ENCODE data around the gene ABCD4. TPM values are rescaled to one million over a fixed set of nuclear protein-coding genes. Genes with fewer than 3 reads are reported as not detected.
"Not testable (repeated sequence)": the region's sequence is repeated elsewhere in the genome, so short reads cannot be mapped to it uniquely, and the experiment has no call there.

ABCD4 gene
- total RNA-seq, 1 experiment from 2014 or later = 49.2 TPM

- Histone ChIP-seq H3K36me3 (ENCODE audit: insufficient read depth, low read length) (no peaks in the 10 kb centered on the region), H3K27ac (ENCODE audit: low read length) (no peak overlapping the region), H4K20me1 (ENCODE audit: insufficient read depth, low read depth, low read length) (no peaks in the 10 kb centered on the region), H3K79me2 (ENCODE audit: low read length) (no peaks in the 10 kb centered on the region), H3K9ac (ENCODE audit: low read length) (no peak overlapping the region), H3K27me3 (ENCODE audit: low read length) (no peaks in the 10 kb centered on the region), H3K4me1 (ENCODE audit: low read length) (peaks cover 2% of the 10 kb centered on the region; the same call in 1 of the 2 replicates), H3K9me3 (ENCODE audit: low read length) (0 out of 2 replicates have a peak, but pooled peaks cover 2% of the 10 kb centered on the region), H2AFZ (ENCODE audit: low read length) (no peak overlapping the region), H3K4me2 (ENCODE audit: low read depth, low read length, poor library complexity, severe bottlenecking) (no peak overlapping the region), H3K9me2 (replicated peaks; ENCODE audit: insufficient read depth, low read length) (no peaks in the 10 kb centered on the region), H3K4me3 (ENCODE audit: low read length) (no peak overlapping the region)
- no peak for DNase-seq
These were observed 27.4 kb downstream of the ABCD4 start for GRCh38 chr14:74275241-74275841.

- no peak overlapping the region for H2AFZ ChIP-seq (ENCODE audit: low read length)
- no peaks in the 10 kb centered on the region for H3K9me2 ChIP-seq (replicated peaks; ENCODE audit: insufficient read depth, low read length)
- H3K27ac ChIP-seq (ENCODE audit: low read length) = no peak overlapping the region
These were observed 31.4 kb downstream of the ABCD4 start for GRCh38 chr14:74271365-74271764.

GRCh38 chr14:74270382-74271177 lies 32.2 kb downstream of the ABCD4 start:
- not testable (repeated sequence) for DNase-seq; H3K27ac ChIP-seq (ENCODE audit: low read length); H3K9ac ChIP-seq (ENCODE audit: low read length); H3K9me3 ChIP-seq (ENCODE audit: low read length); H2AFZ ChIP-seq (ENCODE audit: low read length); H3K4me2 ChIP-seq (ENCODE audit: low read depth, low read length, poor library complexity, severe bottlenecking); H3K27me3 ChIP-seq (ENCODE audit: low read length); H3K36me3 ChIP-seq (ENCODE audit: insufficient read depth, low read length); H3K4me3 ChIP-seq (ENCODE audit: low read length); H3K4me1 ChIP-seq (ENCODE audit: low read length); H3K79me2 ChIP-seq (ENCODE audit: low read length); H3K9me2 ChIP-seq (replicated peaks; ENCODE audit: insufficient read depth, low read length); H4K20me1 ChIP-seq (ENCODE audit: insufficient read depth, low read depth, low read length)

More at GRCh38 chr14:74271365-74271764, 31.4 kb downstream of the ABCD4 start:
- H3K27me3 ChIP-seq (ENCODE audit: low read length) = no peaks in the 10 kb centered on the region
- peaks cover 2% of the 10 kb centered on the region; the same call in 1 of the 2 replicates for H3K4me1 ChIP-seq (ENCODE audit: low read length)
- no peaks in the 10 kb centered on the region for H3K79me2 ChIP-seq (ENCODE audit: low read length)
- H3K9ac ChIP-seq (ENCODE audit: low read length) = no peak overlapping the region
- H3K4me3 ChIP-seq (ENCODE audit: low read length) = no peak overlapping the region
- no peak for DNase-seq
- no peak overlapping the region for H3K4me2 ChIP-seq (ENCODE audit: low read depth, low read length, poor library complexity, severe bottlenecking)
- H3K9me3 ChIP-seq (ENCODE audit: low read length) = no peaks in the 10 kb centered on the region
- no peaks in the 10 kb centered on the region for H4K20me1 ChIP-seq (ENCODE audit: insufficient read depth, low read depth, low read length)
- H3K36me3 ChIP-seq (ENCODE audit: insufficient read depth, low read length) = no peaks in the 10 kb centered on the region

- Histone ChIP-seq H3K9ac (ENCODE audit: low read length) (no peak overlapping the region), H3K36me3 (ENCODE audit: insufficient read depth, low read length) (no peaks in the 10 kb centered on the region), H3K79me2 (ENCODE audit: low read length) (no peaks in the 10 kb centered on the region), H2AFZ (ENCODE audit: low read length) (no peak overlapping the region), H4K20me1 (ENCODE audit: insufficient read depth, low read depth, low read length) (no peaks in the 10 kb centered on the region), H3K4me2 (ENCODE audit: low read depth, low read length, poor library complexity, severe bottlenecking) (no peak overlapping the region), H3K27ac (ENCODE audit: low read length) (no peak overlapping the region), H3K4me3 (ENCODE audit: low read length) (no peak overlapping the region), H3K27me3 (ENCODE audit: low read length) (no peaks in the 10 kb centered on the region), H3K4me1 (ENCODE audit: low read length) (no peaks in the 10 kb centered on the region), H3K9me3 (ENCODE audit: low read length) (no peaks in the 10 kb centered on the region), H3K9me2 (replicated peaks; ENCODE audit: insufficient read depth, low read length) (no peaks in the 10 kb centered on the region)
- DNase-seq = no peak
These were observed 35.1 kb downstream of the ABCD4 start for GRCh38 chr14:74267588-74267987.

GRCh38 chr14:74265301-74265965 lies 37.3 kb downstream of the ABCD4 start:
- H3K4me2 ChIP-seq (ENCODE audit: low read depth, low read length, poor library complexity, severe bottlenecking) = no peak overlapping the region

GRCh38 chr14:74263921-74264320 lies 38.8 kb downstream of the ABCD4 start:
- Histone ChIP-seq H3K36me3 (ENCODE audit: insufficient read depth, low read length) (no peaks in the 10 kb centered on the region), H3K9me2 (replicated peaks; ENCODE audit: insufficient read depth, low read length) (no peaks in the 10 kb centered on the region), H2AFZ (ENCODE audit: low read length) (no peak overlapping the region), H3K79me2 (ENCODE audit: low read length) (no peaks in the 10 kb centered on the region), H3K9ac (ENCODE audit: low read length) (no peak overlapping the region), H3K4me2 (ENCODE audit: low read depth, low read length, poor library complexity, severe bottlenecking) (no peak overlapping the region), H3K4me3 (ENCODE audit: low read length) (no peak overlapping the region), H3K9me3 (ENCODE audit: low read length) (no peaks in the 10 kb centered on the region), H3K4me1 (ENCODE audit: low read length) (no peaks in the 10 kb centered on the region), H3K27me3 (ENCODE audit: low read length) (no peaks in the 10 kb centered on the region), H4K20me1 (ENCODE audit: insufficient read depth, low read depth, low read length) (no peaks in the 10 kb centered on the region), H3K27ac (ENCODE audit: low read length) (no peak overlapping the region)
- no peak for DNase-seq

More at GRCh38 chr14:74265301-74265965, 37.3 kb downstream of the ABCD4 start:
- H3K27me3 ChIP-seq (ENCODE audit: low read length) = no peaks in the 10 kb centered on the region
- no peaks in the 10 kb centered on the region for H3K9me3 ChIP-seq (ENCODE audit: low read length)
- no peak overlapping the region for H2AFZ ChIP-seq (ENCODE audit: low read length)
- no peaks in the 10 kb centered on the region for H3K4me1 ChIP-seq (ENCODE audit: low read length)
- DNase-seq = no peak
- no peaks in the 10 kb centered on the region for H3K36me3 ChIP-seq (ENCODE audit: insufficient read depth, low read length)
- no peaks in the 10 kb centered on the region for H4K20me1 ChIP-seq (ENCODE audit: insufficient read depth, low read depth, low read length)
- H3K4me3 ChIP-seq (ENCODE audit: low read length) = no peak overlapping the region
- no peak overlapping the region for H3K27ac ChIP-seq (ENCODE audit: low read length)
- H3K9ac ChIP-seq (ENCODE audit: low read length) = no peak overlapping the region
- no peaks in the 10 kb centered on the region for H3K79me2 ChIP-seq (ENCODE audit: low read length)
- no peaks in the 10 kb centered on the region for H3K9me2 ChIP-seq (replicated peaks; ENCODE audit: insufficient read depth, low read length)

- H3K79me2 ChIP-seq (ENCODE audit: low read length) = no peaks in the 10 kb centered on the region
- H3K27me3 ChIP-seq (ENCODE audit: low read length) = no peaks in the 10 kb centered on the region
- H3K9ac ChIP-seq (ENCODE audit: low read length) = no peak overlapping the region
- no peaks in the 10 kb centered on the region for H3K9me2 ChIP-seq (replicated peaks; ENCODE audit: insufficient read depth, low read length)
- no peak overlapping the region for H3K4me2 ChIP-seq (ENCODE audit: low read depth, low read length, poor library complexity, severe bottlenecking)
- no peaks in the 10 kb centered on the region for H3K36me3 ChIP-seq (ENCODE audit: insufficient read depth, low read length)
- H3K27ac ChIP-seq (ENCODE audit: low read length) = no peak overlapping the region
- no peak for DNase-seq
- no peak overlapping the region for H3K4me3 ChIP-seq (ENCODE audit: low read length)
- H2AFZ ChIP-seq (ENCODE audit: low read length) = no peak overlapping the region
- peaks cover under 1% of the 10 kb centered on the region; the same call in 1 of the 2 replicates for H3K4me1 ChIP-seq (ENCODE audit: low read length)
- no peaks in the 10 kb centered on the region for H4K20me1 ChIP-seq (ENCODE audit: insufficient read depth, low read depth, low read length)
- H3K9me3 ChIP-seq (ENCODE audit: low read length) = no peaks in the 10 kb centered on the region
These were observed 39.6 kb downstream of the ABCD4 start for GRCh38 chr14:74263181-74263580.

- no peak for DNase-seq
- Histone ChIP-seq H3K4me3 (ENCODE audit: low read length) (no peak overlapping the region), H3K79me2 (ENCODE audit: low read length) (no peaks in the 10 kb centered on the region), H3K9ac (ENCODE audit: low read length) (no peak overlapping the region), H3K36me3 (ENCODE audit: insufficient read depth, low read length) (no peaks in the 10 kb centered on the region), H2AFZ (ENCODE audit: low read length) (no peak overlapping the region), H3K27ac (ENCODE audit: low read length) (no peak overlapping the region), H3K4me1 (ENCODE audit: low read length) (peaks cover 9% of the 10 kb centered on the region), H3K9me3 (ENCODE audit: low read length) (no peaks in the 10 kb centered on the region), H4K20me1 (ENCODE audit: insufficient read depth, low read depth, low read length) (no peaks in the 10 kb centered on the region), H3K4me2 (ENCODE audit: low read depth, low read length, poor library complexity, severe bottlenecking) (no peak overlapping the region), H3K27me3 (ENCODE audit: low read length) (no peaks in the 10 kb centered on the region), H3K9me2 (replicated peaks; ENCODE audit: insufficient read depth, low read length) (no peaks in the 10 kb centered on the region)
These were observed 40.7 kb downstream of the ABCD4 start for GRCh38 chr14:74262076-74262475.
